GM12873 (cell line): ENCODE results near the gene PRKCE.

Experiments used
- CTCF ChIP-seq: IDR thresholded peaks from 2 replicates; pipeline ENCODE4 v1.5.1; 2012; ENCODE audit warnings: low read depth, mild to moderate bottlenecking, moderate library complexity, low read length, control low read depth; ENCODE audit not compliant: insufficient read depth; ENCODE audit errors: missing control alignments

Gene PRKCE

DNA sequence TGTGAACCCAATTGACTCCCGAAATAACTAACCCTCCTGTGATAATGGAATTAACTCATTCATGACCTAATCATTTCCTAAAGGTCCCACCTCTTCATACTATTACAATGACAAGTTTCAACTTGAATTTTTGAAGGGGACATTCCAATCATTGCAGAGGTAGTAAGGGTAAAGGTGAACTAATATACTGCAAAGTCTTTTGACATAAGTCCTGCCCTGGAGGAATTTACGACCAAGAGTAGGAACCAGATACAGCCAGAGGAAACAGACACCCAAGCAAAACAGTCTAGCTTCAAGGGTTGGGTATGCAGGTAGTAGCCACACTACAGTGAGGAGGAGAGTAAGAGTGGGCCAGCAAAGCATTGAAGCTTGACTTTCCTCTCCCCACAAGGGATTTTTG, 39.2 kb upstream of the PRKCE start:
- TF ChIP-seq CTCF, result no peak

- TF ChIP-seq CTCF, result no peak
These were observed 38.7 kb upstream of the PRKCE start for GRCh38 chr2:45612731-45613130.

- no peak for TF ChIP-seq CTCF
These were observed 37.1 kb upstream of the PRKCE start for GRCh38 chr2:45614330-45614729.

DNA sequence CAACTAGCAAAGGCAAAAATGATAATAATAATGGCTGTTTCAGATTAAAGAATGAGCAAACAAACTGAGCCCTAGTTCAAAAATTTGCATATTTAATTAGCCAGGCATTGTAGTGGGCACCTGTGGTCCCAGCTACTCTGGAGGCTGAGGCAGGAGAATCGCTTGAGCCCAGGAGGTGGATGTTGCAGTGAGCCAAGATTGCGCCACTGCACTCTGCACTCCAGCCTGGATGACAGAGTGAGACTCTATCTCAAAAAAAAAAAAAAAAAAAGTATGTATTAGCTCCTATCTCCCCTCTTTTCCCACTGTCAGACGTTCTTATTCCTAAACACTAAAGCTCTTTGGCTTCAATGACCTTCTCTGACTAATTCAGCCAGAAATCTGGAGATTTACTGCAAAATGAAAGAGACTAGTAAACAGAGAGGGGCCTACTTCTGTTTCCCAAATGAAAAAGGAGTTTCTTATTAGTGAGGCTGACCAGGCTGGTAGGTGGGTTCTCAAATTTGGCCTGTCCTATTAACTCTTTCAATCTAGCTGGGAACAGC, 36.5 kb upstream of the PRKCE start:
- TF ChIP-seq CTCF, result no peak

DNA sequence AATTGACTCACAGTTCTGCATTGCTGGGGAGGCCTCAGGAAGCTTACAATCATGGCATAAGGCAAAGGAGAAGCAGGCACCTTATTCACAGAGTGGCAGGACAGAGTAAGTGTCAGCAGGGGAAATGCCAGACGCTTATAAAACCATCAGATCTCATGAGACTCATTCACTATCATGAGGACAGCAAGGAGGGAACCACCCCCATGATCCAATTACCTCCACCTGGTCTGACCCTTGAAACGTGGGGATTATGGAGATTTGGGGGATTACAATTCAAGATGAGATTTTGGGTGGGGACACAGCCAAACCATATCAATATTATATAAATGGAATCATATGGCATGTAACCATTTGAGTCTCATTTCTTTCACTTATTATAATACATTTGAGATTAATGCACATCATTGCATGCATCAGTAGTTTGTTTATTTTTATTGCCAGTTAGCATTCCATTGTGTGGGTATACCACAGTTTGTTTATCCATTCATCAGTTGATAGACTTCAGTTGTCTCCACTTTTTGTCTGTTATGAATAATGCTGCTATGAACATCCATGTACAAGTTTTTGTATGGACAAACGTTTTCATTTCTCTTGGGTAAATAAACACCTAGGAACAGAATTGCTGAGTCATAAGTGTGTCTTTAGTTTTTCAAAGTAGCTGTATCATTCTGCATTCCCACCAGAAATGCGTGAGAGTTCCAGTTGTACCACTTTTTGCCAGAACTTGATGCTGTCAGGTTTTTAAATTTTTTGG, 34.6 kb upstream of the PRKCE start:
- TF ChIP-seq CTCF, result no peak

GRCh38 chr2:45617496-45617895, 34.0 kb upstream of the PRKCE start:
- TF ChIP-seq CTCF, result no peak

DNA sequence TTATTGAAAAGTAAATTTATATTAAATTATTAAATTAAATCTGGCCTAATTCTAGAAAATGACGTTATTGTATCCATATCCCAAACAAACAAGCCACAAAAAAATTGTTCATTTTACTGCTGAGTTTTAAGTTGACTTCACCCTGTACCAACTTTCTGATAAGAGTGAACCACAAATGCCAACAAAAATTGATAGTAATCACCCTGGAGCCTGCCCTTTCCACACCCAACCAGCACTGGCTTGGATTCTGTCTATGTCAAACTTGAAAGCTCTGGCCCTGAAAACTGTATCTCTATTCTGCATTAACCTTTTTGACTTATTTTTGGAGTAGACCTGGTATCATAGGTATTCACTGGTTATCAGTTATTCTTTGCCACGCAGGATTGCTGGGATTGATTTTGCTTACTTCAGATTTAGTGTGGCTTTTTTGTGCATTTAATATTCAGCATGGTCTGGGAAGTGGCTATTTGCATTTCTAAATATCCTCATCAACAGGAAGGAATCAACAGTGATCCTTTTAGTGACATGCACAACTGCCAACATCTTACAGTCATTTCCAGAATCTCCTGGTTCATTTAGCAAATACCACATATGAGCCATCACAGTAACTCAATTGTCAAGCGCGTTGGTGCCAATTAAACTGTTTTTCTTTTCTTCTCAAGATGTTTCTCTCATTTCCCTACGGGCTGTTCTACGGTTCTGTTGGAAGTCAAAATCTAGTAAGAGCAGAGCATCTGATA, 29.0 kb upstream of the PRKCE start:
- no peak for TF ChIP-seq CTCF
